IPS-15b (cell line): Measurements from ENCODE around the gene SOX5.

Source experiments
- H3K27me3 ChIP-seq: one replicate; pipeline ENCODE4 v1.6.1; 2013; ENCODE audit warnings: low read length; ENCODE audit not compliant: control insufficient read depth, insufficient read depth
- H3K36me3 ChIP-seq: one replicate; pipeline ENCODE4 v1.6.1; 2013; ENCODE audit warnings: low read length; ENCODE audit not compliant: control insufficient read depth, insufficient read depth
- H3K4me1 ChIP-seq: one replicate; pipeline ENCODE4 v1.6.1; 2013; ENCODE audit warnings: mild to moderate bottlenecking, low read length; ENCODE audit not compliant: control insufficient read depth, insufficient read depth
- H3K4me3 ChIP-seq: one replicate; pipeline ENCODE4 v1.5.1; 2013; ENCODE audit warnings: low read depth, low read length
- H3K9ac ChIP-seq: one replicate; pipeline ENCODE4 v1.6.1; 2013; ENCODE audit warnings: low read depth, mild to moderate bottlenecking, low read length
- H3K9me3 ChIP-seq: one replicate; pipeline ENCODE4 v1.6.1; 2013; ENCODE audit warnings: mild to moderate bottlenecking, low read length; ENCODE audit not compliant: control insufficient read depth, insufficient read depth

SOX5 gene

DNA sequence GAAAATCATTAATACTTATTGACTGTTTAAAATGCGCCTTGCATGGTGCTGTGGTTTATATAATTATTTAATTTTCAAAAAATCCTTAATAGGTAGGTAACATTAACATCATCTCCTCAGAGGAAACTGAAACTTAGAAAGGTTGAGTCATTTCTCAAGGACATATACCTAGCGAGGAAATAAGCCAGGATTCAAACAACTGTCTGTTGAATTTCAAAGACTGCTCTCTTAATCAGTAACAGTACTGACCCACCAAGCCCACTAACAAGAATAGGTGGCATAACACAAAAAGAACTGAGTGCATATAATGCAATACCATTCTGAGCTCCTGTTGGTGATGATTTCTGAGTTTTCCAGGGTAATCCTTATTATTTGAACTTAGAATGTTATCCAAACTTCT, 174.3 kb downstream of the SOX5 start:
- Histone ChIP-seq H3K4me3 (no peak overlapping the region), H3K4me1 (no peaks in the 10 kb centered on the region), H3K36me3 (no peaks in the 10 kb centered on the region), H3K9me3 (no peaks in the 10 kb centered on the region), H3K9ac (no peak overlapping the region), H3K27me3 (no peaks in the 10 kb centered on the region)

DNA sequence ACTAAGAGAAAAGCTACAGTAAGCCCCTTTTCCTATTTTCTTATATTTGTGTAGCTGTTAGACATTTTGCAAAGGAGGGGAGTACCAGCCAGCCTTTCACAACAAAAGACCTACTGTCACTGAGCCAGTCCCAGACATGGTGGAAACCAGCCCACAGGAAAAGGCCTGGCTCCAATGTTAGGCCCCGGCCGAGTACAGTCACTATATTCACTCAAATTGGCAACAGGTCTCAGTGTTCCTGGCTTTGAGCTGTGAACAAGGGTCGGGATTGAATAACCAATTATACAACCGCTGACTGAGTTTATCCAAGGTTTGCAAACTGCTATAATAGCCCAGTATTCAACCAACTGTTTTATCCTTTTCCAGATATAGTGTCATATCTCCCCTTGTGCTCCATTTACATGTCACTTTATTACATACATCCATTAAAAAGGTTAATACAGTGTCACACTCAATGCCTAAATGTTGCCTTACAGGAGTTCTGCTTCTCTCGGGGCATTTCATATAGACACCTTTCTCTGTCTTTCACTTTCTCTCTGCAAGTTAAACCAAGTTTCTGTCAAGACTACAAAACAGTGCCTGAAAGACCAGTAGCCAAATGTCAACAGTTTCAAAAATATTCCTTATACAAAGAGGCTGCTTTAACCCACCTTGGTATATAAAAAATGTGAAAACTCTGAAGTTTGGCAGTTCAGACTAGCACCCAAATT, 178.1 kb downstream of the SOX5 start:
- no peak overlapping the region for H3K9ac ChIP-seq

DNA sequence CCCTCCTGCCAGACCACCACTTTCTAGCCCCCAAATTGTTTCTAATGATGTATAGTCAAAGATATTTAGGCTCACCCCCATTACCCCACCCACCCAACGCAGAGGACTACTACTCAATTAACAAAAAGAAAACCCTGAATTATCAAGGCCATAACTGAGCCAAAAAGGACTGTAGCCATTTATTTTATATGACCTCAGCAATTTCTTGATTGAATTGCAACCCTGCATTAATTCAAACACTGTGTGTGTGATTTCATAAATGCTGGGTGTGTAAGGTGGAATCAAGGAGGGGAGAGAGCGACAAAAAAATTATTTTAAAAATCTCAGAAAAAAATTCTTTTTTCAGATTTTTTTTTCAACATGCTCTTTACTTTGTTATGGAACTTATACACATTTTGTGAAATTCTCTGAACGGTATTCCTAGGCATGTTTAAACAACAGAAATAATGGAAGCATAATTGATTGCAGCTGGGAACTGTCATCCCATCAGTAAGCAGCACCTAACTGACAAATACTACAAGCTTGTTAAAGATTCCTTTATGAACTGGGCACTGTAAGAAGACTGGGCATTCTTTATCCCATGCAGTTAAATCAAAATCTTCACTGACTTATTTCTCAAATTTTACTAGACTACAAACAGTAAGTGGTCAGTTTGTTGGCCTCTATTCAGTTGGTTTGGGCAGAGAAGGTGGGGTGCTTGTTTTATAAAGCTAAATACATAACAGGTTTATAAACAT, 179.1 kb downstream of the SOX5 start:
- Histone ChIP-seq H3K9ac (no peak overlapping the region), H3K4me3 (no peak overlapping the region), H3K4me1 (peaks cover 7% of the 10 kb centered on the region), H3K36me3 (no peaks in the 10 kb centered on the region), H3K9me3 (no peaks in the 10 kb centered on the region), H3K27me3 (no peaks in the 10 kb centered on the region)

More for the DNA sequence above, 178.1 kb downstream of the SOX5 start:
- Histone ChIP-seq H3K27me3 (no peaks in the 10 kb centered on the region), H3K36me3 (no peaks in the 10 kb centered on the region), H3K4me3 (no peak overlapping the region), H3K4me1 (peaks cover 7% of the 10 kb centered on the region), H3K9me3 (no peaks in the 10 kb centered on the region)

DNA sequence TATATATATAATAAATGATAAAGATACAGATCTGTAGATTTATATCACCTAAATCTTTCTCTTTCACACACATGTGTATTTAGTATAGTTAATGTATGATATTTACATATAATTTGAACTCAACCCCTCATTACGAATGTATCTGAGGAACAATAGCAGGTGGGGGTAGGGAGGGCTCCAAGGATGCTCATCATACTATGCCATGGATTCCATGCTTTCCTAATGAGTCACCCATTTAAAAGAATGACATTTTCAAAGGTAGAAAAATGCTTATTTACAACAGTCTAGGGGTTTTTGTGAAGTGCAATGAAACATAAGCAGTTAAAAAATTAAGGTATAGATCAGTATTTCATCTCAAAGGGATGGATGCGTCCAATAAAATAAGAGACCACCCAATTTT, 181.6 kb downstream of the SOX5 start:
- Histone ChIP-seq H3K9me3 (no peaks in the 10 kb centered on the region), H3K4me3 (no peak overlapping the region), H3K4me1 (peaks cover 7% of the 10 kb centered on the region)

DNA sequence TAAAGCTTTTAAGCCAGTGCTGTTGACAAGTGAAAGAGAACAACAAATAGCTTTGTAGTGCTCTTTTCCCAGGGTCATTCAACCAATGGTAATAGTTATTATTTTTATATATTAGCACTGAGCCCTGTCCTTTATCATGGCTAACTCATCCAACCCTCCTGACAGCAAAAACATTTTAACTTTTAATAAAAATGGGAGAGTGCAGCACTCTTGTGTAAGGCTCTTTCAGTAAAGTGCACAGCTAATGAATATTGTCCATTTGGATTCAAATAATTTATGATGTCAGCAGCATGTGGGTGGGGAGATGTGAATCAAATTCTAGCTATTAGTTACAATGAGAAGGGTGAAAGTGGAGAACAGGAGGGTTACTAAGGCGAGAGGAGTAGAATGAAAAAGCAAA, 185.7 kb downstream of the SOX5 start:
- H3K4me3 ChIP-seq, result no peak overlapping the region
- no peaks in the 10 kb centered on the region for H3K36me3 ChIP-seq
- no peaks in the 10 kb centered on the region for H3K9me3 ChIP-seq
- H3K4me1 ChIP-seq, result peaks cover 12% of the 10 kb centered on the region
- no peak overlapping the region for H3K9ac ChIP-seq
- H3K27me3 ChIP-seq, result no peaks in the 10 kb centered on the region

More for the DNA sequence above, 181.6 kb downstream of the SOX5 start:
- H3K27me3 ChIP-seq, result no peaks in the 10 kb centered on the region
- H3K36me3 ChIP-seq, result no peaks in the 10 kb centered on the region
- no peak overlapping the region for H3K9ac ChIP-seq

DNA sequence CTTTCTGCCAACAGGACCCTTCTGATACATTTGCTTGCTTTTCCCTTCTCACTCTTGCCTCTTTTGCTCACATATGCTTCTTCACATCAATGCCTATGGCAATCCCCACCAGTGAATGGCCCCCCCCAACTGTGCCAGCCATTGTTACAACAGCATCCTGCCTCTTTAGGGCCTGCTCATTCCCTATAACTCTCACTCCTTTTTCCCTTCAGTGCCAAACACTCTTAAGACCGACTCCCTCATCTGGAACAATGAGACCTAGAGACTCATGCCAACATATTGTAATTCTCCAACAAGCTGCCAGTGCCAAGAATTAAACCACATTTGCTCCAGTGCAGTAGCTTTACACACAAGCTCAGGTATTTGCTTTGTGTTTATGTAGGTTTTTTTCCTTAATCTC, 189.0 kb downstream of the SOX5 start:
- Histone ChIP-seq H3K4me1 (peaks cover 31% of the 10 kb centered on the region), H3K9me3 (no peaks in the 10 kb centered on the region), H3K27me3 (no peaks in the 10 kb centered on the region), H3K36me3 (no peaks in the 10 kb centered on the region), H3K9ac (no peak overlapping the region), H3K4me3 (no peak overlapping the region)

DNA sequence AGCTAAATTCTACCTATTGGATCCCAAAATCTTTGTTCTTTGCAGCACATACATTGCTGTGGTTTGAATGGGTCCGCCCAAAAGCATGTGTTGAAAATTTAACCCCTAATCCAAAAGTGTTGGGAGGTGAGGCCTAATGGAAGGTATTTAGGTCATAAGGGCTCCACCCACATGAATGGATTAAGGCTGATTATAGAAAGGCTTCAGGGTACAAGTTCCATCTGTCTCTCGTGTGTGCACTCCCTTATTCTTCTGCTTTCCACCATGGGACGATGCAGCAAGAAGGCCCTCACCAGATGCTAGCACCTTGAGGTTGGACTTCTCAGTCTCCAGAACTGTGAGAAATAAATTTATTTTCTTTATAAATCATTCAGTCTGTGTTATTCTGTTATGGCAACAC, 190.9 kb downstream of the SOX5 start:
- H3K4me1 ChIP-seq, result peaks cover 41% of the 10 kb centered on the region
- H3K27me3 ChIP-seq, result no peaks in the 10 kb centered on the region

DNA sequence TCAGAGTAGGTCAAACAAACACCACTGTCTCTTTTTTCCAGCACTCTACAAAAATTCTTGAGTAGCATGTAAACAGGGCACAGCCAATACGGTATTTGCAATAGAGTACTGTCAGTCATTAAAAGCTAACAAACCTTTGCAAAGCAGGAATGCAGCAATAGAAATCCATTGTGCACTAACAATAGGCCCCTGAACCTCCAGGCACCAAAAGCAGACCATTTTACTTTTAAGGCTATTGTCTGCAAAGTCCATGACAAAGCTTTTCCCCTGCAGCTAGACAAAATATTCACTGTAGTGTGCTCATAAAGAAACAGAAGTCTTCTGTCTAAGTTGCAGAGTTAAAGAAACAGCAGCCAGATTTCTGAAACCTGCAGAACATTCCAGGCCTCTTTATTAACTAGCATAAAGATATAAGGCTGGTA, 191.9 kb downstream of the SOX5 start:
- no peaks in the 10 kb centered on the region for H3K27me3 ChIP-seq
- H3K36me3 ChIP-seq, result no peaks in the 10 kb centered on the region
- H3K9me3 ChIP-seq, result no peaks in the 10 kb centered on the region
- peaks cover 41% of the 10 kb centered on the region for H3K4me1 ChIP-seq
- no peak overlapping the region for H3K9ac ChIP-seq
- H3K4me3 ChIP-seq, result no peak overlapping the region

More for the DNA sequence above, 190.9 kb downstream of the SOX5 start:
- no peak overlapping the region for H3K4me3 ChIP-seq
- H3K9ac ChIP-seq, result no peak overlapping the region
- no peaks in the 10 kb centered on the region for H3K9me3 ChIP-seq
- no peaks in the 10 kb centered on the region for H3K36me3 ChIP-seq

DNA sequence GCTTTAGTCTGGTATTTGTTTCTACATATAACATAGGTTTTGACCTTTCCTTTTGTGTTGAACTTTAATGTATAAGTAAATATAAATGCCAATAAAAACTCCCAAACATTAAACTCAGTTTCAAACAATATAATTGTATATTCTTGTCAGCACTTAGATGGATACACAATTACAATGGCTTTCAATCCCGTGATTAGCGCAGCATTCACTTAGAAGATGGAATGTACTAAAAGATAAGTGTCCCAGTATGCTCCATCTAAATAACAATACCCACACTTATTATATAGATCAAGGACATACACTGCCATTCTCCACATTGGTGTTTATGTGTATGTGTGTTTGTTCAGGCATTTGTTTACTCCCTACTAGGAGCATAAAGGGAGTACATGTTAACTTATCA, 193.1 kb downstream of the SOX5 start:
- Histone ChIP-seq H3K36me3 (no peaks in the 10 kb centered on the region), H3K9ac (no peak overlapping the region), H3K9me3 (no peaks in the 10 kb centered on the region), H3K27me3 (no peaks in the 10 kb centered on the region), H3K4me3 (no peak overlapping the region), H3K4me1 (peaks cover 41% of the 10 kb centered on the region)

DNA sequence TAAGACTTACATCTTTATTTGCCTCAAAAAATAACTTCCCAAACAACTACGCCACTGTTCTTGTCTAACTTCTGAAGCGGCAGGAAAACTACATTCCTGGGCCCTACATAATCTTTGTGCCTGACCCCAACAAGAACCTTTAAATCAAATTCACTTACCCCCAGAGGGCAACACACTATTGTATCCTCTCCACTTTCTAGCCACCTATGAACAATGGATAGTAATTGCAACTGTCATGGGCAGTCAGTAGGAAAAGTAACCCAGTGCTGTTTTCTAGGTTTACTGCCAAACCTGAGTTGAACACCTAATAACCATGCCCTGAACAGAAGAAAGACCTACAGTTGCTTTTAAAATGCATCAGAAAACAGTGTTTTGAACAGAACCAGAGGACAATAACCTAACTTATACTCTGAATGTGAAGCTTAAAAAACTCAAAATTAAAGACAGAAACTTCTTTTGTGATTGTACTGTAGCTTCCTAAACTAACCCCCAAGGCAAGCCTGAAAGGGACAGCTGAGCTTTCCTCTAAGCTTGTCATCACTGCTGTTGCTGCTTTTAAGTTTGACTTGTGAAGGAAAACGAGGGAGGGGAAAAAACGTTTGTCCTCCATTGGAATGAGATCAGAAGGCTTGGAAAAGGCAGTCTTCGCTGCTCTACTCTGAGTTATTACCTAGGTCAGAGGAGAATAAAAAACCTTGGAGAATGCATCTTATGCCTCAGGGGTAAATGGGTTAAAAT, 195.7 kb downstream of the SOX5 start:
- no peaks in the 10 kb centered on the region for H3K9me3 ChIP-seq

DNA sequence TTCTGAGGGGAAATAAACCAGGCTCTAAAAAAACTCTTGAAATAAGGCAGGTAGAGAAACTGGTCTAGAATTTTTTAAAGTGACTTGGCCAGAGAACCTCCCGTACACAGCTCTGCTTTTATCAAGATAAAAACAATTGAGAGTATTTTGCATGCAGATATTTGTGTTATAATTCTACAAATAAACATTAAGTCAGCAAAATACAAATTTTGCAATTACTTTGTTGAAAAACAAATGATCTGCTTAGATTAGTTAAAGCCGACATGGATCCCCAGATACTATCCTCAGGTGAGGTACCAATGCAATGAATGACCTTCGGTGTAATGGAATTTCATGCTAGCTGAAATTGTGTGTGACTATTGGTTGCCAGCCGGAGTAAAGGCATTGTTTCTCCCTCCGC, 197.2 kb downstream of the SOX5 start:
- H3K27me3 ChIP-seq, result no peaks in the 10 kb centered on the region
- H3K4me3 ChIP-seq, result no peak overlapping the region
- H3K36me3 ChIP-seq, result no peaks in the 10 kb centered on the region
- no peak overlapping the region for H3K9ac ChIP-seq
- H3K9me3 ChIP-seq, result no peaks in the 10 kb centered on the region
- H3K4me1 ChIP-seq, result peaks cover 28% of the 10 kb centered on the region

More for the DNA sequence above, 195.7 kb downstream of the SOX5 start:
- peaks cover 36% of the 10 kb centered on the region for H3K4me1 ChIP-seq
- H3K9ac ChIP-seq, result no peak overlapping the region
- H3K36me3 ChIP-seq, result no peaks in the 10 kb centered on the region
- H3K27me3 ChIP-seq, result no peaks in the 10 kb centered on the region
- no peak overlapping the region for H3K4me3 ChIP-seq
